NOMO-1 treated with DMSO at 0.1 percent for 48 hours (cell line): Measurements from ENCODE around the gene MCUB.
"Not testable (repeated sequence)": the region's sequence is repeated elsewhere in the genome, so short reads cannot be mapped to it uniquely, and the experiment has no call there.

ENCODE experiments used
- DNase-seq: peaks from one replicate; lab custom pipeline; 2025; ENCODE audit not compliant: unreplicated experiment; lab: John Stamatoyannopoulos, UW

MCUB gene

GRCh38 chr4:109559983-109560686 is at the start of gene MCUB:
MCUB (plus strand) TSS chr4:109560246; CDS start chr4:109560338, 92 bp downstream.
- peak; percentile 84 for DNase-seq

- DNase-seq, result no peak
These were observed 49.4 kb upstream of the MCUB start for GRCh38 chr4:109510687-109511086.

DNA sequence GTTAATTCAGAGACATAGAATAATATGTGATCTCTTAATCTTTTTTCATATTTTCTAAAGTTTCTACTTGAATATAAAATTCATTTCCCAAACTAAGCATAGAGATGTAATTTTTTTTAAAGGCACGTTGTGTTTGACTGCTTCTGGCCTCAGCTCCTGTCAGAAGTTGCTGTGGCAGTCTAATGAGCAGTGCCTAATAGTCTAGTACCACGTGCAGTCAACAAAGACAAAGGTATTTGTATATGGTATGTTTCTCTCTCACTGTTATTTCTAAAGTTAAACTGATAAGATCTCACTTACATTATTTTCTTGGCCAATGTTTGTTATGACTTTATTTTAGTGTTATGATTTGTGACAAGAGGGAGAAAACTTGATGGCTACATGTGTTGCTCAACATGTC is 48.6 kb upstream of the MCUB start:
- DNase-seq, result no peak

GRCh38 chr4:109513368-109513767 is 46.7 kb upstream of the MCUB start:
- DNase-seq, result not testable (repeated sequence)

DNA sequence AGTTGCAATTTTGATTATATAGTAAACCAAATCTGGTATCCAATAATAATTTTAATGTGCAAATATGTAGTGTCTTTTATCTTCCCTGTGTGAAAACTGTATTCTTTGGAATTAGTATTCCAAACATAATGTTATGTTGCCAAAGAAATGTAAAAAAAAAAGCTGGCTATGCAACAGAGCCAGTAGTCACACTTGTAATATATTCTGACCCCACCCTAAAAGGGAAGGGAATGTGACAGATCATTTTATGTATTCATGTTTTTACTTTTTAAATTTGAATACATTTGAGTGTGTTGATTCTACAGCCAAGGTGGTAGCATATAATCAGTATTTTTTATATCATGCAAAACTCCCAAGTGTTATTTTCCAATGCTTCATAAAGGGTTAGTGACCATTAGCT is 27.9 kb upstream of the MCUB start:
- DNase-seq, result no peak

DNA sequence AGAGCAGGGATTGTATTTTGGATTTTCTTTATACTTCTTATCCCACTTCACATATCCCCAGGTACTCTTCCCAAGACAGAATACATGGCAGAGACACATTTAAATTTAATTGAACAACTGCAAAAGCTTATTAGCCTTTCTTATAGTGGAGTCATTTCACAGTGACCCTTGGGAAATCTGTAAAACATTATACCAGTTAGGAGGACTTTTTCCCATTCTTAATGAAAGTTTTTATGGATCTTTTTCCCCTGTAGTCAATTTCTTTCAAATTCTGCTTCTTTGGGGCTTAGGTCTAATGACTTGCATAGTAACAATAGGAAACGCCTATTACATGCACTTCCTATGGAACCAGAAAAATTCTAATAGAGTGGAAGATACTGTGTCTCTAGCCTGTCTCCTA is 14.6 kb upstream of the MCUB start:
- DNase-seq, result no peak

DNA sequence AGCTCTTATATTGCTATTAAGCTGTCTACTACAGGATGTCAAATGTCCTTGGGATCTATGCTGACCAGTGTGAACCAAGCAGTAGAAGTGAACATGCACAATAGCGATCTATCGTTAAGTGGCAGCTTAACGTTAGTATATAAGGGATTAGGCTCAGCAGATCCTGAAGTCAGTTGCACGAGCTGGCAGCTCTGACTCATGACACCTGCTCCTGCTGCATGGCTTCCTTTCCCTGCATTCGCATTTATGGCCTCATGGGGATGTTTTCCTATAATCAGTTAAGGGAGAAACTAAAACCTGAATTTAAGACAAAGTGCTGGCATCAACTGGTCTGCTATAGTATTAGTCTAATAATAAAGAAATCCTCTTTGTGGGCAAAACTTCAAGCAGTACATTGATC is 12.7 kb upstream of the MCUB start:
- no peak for DNase-seq

GRCh38 chr4:109548655-109549054 is 11.4 kb upstream of the MCUB start:
- DNase-seq, result peak; percentile 83

DNA sequence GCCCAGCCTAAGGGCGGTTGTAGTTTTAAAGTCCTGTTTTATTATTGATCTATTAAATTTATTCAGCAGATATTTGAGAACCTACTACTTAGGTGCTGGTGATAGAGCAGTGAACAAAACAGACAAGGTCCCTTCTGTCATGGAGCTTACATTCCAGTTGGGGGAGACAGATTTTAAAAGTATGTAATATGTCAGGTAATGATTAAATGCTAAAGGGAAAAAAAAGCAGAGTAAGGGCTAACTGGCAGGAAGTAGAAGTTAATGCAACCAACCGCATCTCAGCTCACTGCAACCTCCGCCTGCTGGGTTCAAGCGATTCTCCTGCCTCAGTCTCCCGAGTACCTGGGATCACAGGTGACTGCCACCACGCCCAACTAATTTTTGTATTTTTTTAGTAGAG is 7.8 kb upstream of the MCUB start:
- no peak for DNase-seq

DNA sequence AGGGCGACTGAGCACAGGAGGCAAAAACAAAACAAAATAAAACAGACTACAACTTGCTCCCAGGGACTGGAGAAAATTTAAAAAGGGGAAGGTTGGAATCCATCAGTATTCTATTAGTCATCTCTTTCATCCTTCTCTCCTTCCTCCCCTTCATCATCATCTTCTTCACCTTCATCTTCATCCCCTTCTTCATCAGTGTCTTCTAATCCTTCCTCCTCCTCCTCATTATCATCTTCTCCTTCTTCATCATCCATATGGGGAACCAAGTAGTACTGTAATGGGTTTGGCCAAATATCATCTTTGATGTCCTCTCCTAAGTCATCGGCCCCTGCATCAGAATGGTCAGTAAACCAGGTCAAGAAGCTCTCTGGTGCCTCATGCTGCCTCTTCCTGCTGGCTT is 6.9 kb upstream of the MCUB start:
- no peak for DNase-seq

DNA sequence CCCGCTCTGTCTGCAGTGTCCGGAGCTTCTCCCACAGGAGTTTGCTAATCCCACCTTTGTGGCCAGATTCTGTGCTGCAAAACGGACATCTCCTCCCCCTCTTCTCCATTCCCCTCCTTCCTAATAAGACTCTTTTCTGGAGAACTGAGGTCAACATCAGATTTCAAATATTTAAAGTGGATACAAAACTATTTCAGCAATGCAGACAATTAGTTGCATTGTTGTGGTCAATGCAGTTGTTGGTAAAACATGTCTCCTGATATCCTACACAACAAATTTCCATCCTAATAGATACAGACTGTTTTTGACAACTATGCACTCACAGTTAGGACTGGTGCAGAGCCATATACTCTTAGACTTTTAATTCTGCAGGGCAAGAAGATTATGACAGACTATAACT is 5.1 kb upstream of the MCUB start:
- DNase-seq, result no peak

DNA sequence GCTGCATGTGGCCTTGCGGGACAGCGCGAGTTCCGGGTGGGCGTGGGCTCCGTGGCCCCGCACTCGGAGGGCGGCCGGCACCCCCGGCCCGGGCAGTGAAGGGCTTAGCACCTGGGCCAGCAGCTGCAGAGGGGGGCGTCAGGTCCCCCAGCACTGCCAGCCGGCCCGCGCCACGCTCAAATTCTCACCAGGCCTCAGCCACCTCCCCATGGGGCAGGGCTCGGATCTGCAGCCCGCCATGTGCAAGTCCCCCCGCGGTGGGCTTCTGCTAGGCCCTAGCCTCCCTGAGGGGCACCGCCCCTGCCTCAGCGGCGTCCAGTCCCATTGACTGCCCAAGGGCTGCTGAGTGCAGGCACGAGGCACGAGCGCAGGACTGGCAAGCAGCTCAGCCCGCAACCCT is 2.6 kb upstream of the MCUB start:
- DNase-seq, result no peak

DNA sequence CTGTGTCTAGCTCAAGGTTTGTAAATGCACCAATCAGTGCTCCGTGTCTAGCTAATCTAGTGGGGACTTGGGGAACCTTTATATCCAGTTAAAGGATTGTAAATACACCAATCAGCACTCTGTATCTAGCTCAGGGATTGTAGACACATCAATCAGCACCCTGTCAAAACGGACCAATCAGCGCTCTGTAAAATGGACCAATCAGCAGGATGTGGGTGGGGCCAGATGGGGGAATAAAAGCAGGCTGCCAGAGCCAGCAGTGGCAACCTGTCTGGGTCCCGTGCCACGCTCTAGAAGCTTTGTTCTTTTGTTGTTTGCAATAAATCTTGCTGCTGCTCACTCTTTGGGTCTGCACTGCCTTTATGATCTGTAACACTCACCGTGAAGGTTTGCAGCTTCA is 2.0 kb upstream of the MCUB start:
- DNase-seq, result not testable (repeated sequence)

- peak; percentile 48 for DNase-seq
These were observed 442 bp upstream of the MCUB start for GRCh38 chr4:109559625-109559982.

DNA sequence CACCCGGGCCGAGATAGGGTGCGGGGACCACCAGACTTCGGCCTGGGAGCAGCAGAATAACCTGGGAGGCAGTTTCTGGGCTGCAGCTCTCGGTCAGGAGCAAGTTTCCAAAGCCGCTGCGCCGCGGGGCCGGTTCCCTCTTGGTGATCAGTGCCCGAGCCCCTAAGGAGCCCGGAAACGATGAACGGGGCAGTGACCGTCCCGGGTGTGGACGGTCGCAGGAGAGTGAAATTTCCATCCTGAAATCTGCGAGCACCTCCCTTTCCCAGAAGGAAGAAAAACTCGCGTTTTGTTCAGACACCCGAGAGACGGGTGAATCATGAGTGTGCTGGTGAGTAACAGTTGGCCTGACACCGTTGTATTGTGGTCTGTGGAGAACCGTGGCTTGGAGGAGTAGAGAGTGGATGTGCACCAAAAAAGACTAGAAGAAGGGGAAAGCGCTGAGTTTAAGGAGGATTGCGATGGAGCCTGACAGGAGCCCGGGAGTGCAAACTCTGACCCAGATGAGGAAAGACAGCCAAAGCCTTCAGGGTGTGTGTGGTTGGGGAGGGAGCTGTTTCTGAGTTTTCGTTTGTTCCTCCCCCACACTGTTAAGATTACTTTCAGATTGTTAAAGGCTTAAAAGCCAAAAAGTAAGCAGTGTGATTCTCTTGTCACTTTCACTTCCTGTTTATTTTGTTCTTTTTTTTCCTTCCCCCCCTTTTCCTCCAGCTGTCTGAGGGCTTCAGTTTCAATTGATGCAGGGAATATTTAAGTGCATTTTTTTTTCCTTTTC is 828 bp downstream of the MCUB start:
- DNase-seq, result peak; percentile 84

GRCh38 chr4:109562457-109563239 is 2.6 kb downstream of the MCUB start:
- no peak for DNase-seq

- DNase-seq, result no peak
These were observed 11.4 kb downstream of the MCUB start for GRCh38 chr4:109571494-109571893.

GRCh38 chr4:109572154-109572553 is 12.1 kb downstream of the MCUB start:
- DNase-seq, result no peak

GRCh38 chr4:109574443-109574850 is 14.4 kb downstream of the MCUB start:
- DNase-seq, result peak; percentile 29

- no peak for DNase-seq
These were observed 15.1 kb downstream of the MCUB start for GRCh38 chr4:109574931-109575804.

- DNase-seq, result peak; percentile 79
These were observed 16.4 kb downstream of the MCUB start for GRCh38 chr4:109576462-109576861.
